Measurements from ENCODE around the gene SH2D1B. TPM values are rescaled to one million over a fixed set of nuclear protein-coding genes. Genes with fewer than 3 reads are reported as not detected.

The SH2D1B gene
- total RNA-seq, 2 donors from 2014 or later: not detected

DNA sequence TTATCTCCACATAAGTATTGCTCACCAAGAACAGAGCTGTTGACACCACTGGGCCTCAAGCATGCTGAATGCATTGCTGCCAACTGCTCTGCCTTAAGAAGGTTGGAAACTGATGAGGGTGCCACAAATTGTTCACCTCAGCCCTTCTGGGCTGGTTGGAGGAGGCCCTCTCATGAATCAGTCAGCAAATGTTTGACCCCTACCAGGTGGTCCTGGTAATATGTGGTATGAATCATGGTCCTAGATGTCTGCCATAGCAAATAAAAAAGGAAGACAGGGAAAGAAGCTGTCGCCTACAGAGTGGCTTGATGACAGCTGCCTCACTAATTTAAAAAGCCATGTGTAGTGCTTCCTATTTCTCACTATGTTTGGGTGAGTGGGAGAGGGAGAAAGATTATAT lies 47.4 kb downstream of the SH2D1B start:
- Mint-ChIP-seq H3K36me3 (ENCODE audit: low read depth) (no peaks in the 10 kb centered on the region), H3K27me3 (ENCODE audit: insufficient read depth) (peaks cover 1% of the 10 kb centered on the region), H3K9me3 (no peaks in the 10 kb centered on the region), H3K4me3 (no peak overlapping the region), H3K27ac (no peak overlapping the region), H3K4me1 (no peaks in the 10 kb centered on the region)
- Histone ChIP-seq H3K4me3 (ENCODE audit: low read length) (no peak overlapping the region), H3K9me3 (ENCODE audit: control insufficient read depth, low read length) (no peaks in the 10 kb centered on the region), H3K36me3 (ENCODE audit: control insufficient read depth, insufficient read depth, low read length) (no peaks in the 10 kb centered on the region), H3K27ac (ENCODE audit: low read depth, low read length) (no peak overlapping the region), H3K27me3 (ENCODE audit: control insufficient read depth, insufficient read depth, low read length, poor library complexity, severe bottlenecking) (no peaks in the 10 kb centered on the region), H3K9ac (ENCODE audit: extremely low read depth, low read length, poor library complexity, severe bottlenecking) (no peak overlapping the region), H3K4me1 (ENCODE audit: control insufficient read depth, insufficient read depth, low read length) (no peaks in the 10 kb centered on the region)
- TF ChIP-seq CTCF (conservative IDR thresholded peaks at IDR 0.05): no peak
- DNase-seq: no peak
- 89 to 100% methylated on average over 1 of the region's 1 CpG for WGBS, 2 experiments (ENCODE audit: insufficient coverage in 1 of 2, insufficient read length in 1 of 2)

DNA sequence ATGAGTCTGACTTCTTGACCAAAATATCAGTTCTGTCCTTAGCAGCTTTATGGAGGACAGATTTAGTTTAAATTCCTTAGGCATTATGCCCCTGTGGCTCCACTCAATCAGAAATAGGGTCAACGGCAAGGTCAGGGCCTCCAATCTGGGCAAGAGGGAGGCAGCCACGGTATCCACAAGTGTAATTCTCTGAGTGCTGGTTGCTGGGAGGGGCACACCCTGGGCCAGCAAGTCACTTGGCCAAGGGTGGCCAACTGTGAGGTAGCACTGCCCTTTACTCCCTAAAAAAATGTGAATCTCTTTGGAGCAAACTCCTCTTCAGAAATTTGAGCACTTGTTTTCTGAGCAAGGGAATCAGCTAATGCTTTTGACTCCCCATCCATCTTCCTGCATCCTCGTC lies 48.1 kb downstream of the SH2D1B start:
- Mint-ChIP-seq H3K4me1 (no peaks in the 10 kb centered on the region), H3K36me3 (ENCODE audit: low read depth) (no peaks in the 10 kb centered on the region), H3K9me3 (no peaks in the 10 kb centered on the region), H3K27ac (no peak overlapping the region), H3K4me3 (no peak overlapping the region), H3K27me3 (ENCODE audit: insufficient read depth) (peaks cover 1% of the 10 kb centered on the region)
- Histone ChIP-seq H3K4me3 (ENCODE audit: low read length) (no peak overlapping the region), H3K9ac (ENCODE audit: extremely low read depth, low read length, poor library complexity, severe bottlenecking) (no peak overlapping the region), H3K27me3 (ENCODE audit: control insufficient read depth, insufficient read depth, low read length, poor library complexity, severe bottlenecking) (no peaks in the 10 kb centered on the region), H3K9me3 (ENCODE audit: control insufficient read depth, low read length) (no peaks in the 10 kb centered on the region), H3K27ac (ENCODE audit: low read depth, low read length) (no peak overlapping the region), H3K4me1 (ENCODE audit: control insufficient read depth, insufficient read depth, low read length) (no peaks in the 10 kb centered on the region), H3K36me3 (ENCODE audit: control insufficient read depth, insufficient read depth, low read length) (no peaks in the 10 kb centered on the region)
- DNase-seq: no peak
- TF ChIP-seq CTCF (conservative IDR thresholded peaks at IDR 0.05): no peak
- 92 to 95% methylated on average over 3 of the region's 3 CpGs for WGBS, 2 experiments (ENCODE audit: insufficient coverage in 1 of 2, insufficient read length in 1 of 2)

DNA sequence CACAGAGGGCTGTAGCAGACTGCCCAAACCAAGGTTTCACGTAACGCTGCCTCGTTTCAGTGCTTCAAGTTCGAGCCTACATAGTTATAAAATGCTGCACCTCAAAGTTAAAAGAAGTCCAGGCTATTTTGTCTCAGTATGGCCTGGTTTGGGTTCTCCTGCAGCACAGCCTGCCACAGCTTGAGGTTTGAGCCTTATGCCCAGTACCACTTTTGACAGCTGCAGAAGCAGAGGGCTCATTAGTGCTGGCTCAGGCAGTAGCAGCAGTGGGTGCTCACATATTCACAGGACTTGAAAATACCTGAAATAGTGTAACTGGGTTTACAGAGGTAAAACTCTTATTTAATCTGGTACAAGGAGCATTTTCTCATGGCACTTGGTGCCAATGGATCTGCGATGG lies 50.6 kb downstream of the SH2D1B start:
- Mint-ChIP-seq H3K9me3 (no peaks in the 10 kb centered on the region), H3K27ac (no peak overlapping the region), H3K27me3 (ENCODE audit: insufficient read depth) (peaks cover 1% of the 10 kb centered on the region), H3K4me1 (no peaks in the 10 kb centered on the region), H3K4me3 (no peak overlapping the region), H3K36me3 (ENCODE audit: low read depth) (no peaks in the 10 kb centered on the region)
- no peak overlapping the region for H3K9ac ChIP-seq (ENCODE audit: extremely low read depth, low read length, poor library complexity, severe bottlenecking)
- no peak for TF ChIP-seq CTCF (conservative IDR thresholded peaks at IDR 0.05)
- DNase-seq: no peak
- no peaks in the 10 kb centered on the region for H3K4me1 ChIP-seq (ENCODE audit: control insufficient read depth, insufficient read depth, low read length)
- H3K4me3 ChIP-seq (ENCODE audit: low read length): no peak overlapping the region
- no peaks in the 10 kb centered on the region for H3K27me3 ChIP-seq (ENCODE audit: control insufficient read depth, insufficient read depth, low read length, poor library complexity, severe bottlenecking)
- no peak overlapping the region for H3K27ac ChIP-seq (ENCODE audit: low read depth, low read length)
- 95 to 96% methylated on average over 5 of the region's 5 CpGs for WGBS, 2 experiments (ENCODE audit: insufficient coverage in 1 of 2, insufficient read length in 1 of 2)
- H3K9me3 ChIP-seq (ENCODE audit: control insufficient read depth, low read length): no peaks in the 10 kb centered on the region
- H3K36me3 ChIP-seq (ENCODE audit: control insufficient read depth, insufficient read depth, low read length): no peaks in the 10 kb centered on the region
